HepG2 (cell line): ENCODE measurements around the gene RNF168. TPM values are rescaled to one million over a fixed set of nuclear protein-coding genes. Genes with fewer than 3 reads are reported as not detected.

ENCODE experiments used
- AGO1 ChIP-seq: fragments of 200-400 bp; formaldehyde crosslinking; IDR thresholded peaks from 2 replicates; pipeline ENCODE4 v1.6.1; 2017; ENCODE audit warnings: mild to moderate bottlenecking, low read depth, low read length, moderate library complexity; ENCODE audit not compliant: poor library complexity, severe bottlenecking
- CENPT ChIP-seq: sonication (generic); formaldehyde crosslinking; IDR thresholded peaks from 2 replicates; pipeline ENCODE4 v1.8.0; 2022; ENCODE audit warnings: low read depth, mild to moderate bottlenecking, moderate library complexity, missing genetic modification reagents
- DNMT1 ChIP-seq: sonication (generic); formaldehyde crosslinking; IDR thresholded peaks from 2 replicates; pipeline ENCODE4 v1.5.1; 2020; ENCODE audit warnings: mild to moderate bottlenecking, missing genetic modification reagents
- FOXC1 ChIP-seq: sonication (generic); formaldehyde crosslinking; IDR thresholded peaks from 2 replicates; pipeline ENCODE4 v1.8.0; 2022; ENCODE audit warnings: mild to moderate bottlenecking, missing genetic modification reagents, borderline replicate concordance
- FOXO1 ChIP-seq: sonication (generic); formaldehyde crosslinking; IDR thresholded peaks from 2 replicates; pipeline ENCODE4 v1.4.0; 2020; ENCODE audit warnings: missing genetic modification reagents
- GFI1 ChIP-seq: sonication (generic); formaldehyde crosslinking; IDR thresholded peaks from 2 replicates; pipeline ENCODE4 v1.5.0; 2020; ENCODE audit warnings: missing genetic modification reagents, mild to moderate bottlenecking, borderline replicate concordance
- HES4 ChIP-seq: sonication (generic); formaldehyde crosslinking; IDR thresholded peaks from 2 replicates; pipeline ENCODE4 v1.9.0; 2021; ENCODE audit warnings: mild to moderate bottlenecking, missing genetic modification reagents, borderline replicate concordance
- HNF4G ChIP-seq, 2 experiments: sonication (generic) in 1 of 2; formaldehyde crosslinking in 1 of 2; IDR thresholded peaks; 2 replicates each; pipeline versions ENCODE4 v1.4.0 to v1.6.1; 2011 to 2020; ENCODE audit warnings: borderline replicate concordance in 2 of 2, low read depth in 2 of 2, mild to moderate bottlenecking in 2 of 2, low read length in 1 of 2, missing genetic modification reagents in 1 of 2, moderate library complexity in 1 of 2
- KLF15 ChIP-seq: sonication (generic); formaldehyde crosslinking; IDR thresholded peaks from 2 replicates; pipeline ENCODE4 v1.8.1; 2023; ENCODE audit warnings: borderline replicate concordance, mild to moderate bottlenecking, inconsistent platforms, missing genetic modification reagents, mixed read lengths
- PHF21A ChIP-seq: sonication (generic); formaldehyde crosslinking; IDR thresholded peaks from 2 replicates; pipeline ENCODE4 v1.5.0; 2020; ENCODE audit warnings: mild to moderate bottlenecking, missing genetic modification reagents
- RBM22 ChIP-seq: fragments of 200-400 bp; formaldehyde crosslinking; optimal IDR thresholded peaks from 2 replicates; pipeline ENCODE3; 2017; ENCODE audit warnings: mild to moderate bottlenecking, low read length, moderate library complexity
- SATB2 ChIP-seq: sonication (generic); formaldehyde crosslinking; IDR thresholded peaks from 2 replicates; pipeline ENCODE4 v1.5.0; 2020; ENCODE audit warnings: missing genetic modification reagents
- SMARCC2 ChIP-seq: fragments of 450-650 bp; IDR thresholded peaks from 2 replicates; pipeline ENCODE4 v1.6.1; 2017; ENCODE audit warnings: antibody characterized with exemption, mild to moderate bottlenecking
- STAG1 ChIP-seq: sonication (generic); formaldehyde crosslinking; IDR thresholded peaks from 2 replicates; pipeline ENCODE4 v1.4.0; 2020; ENCODE audit warnings: missing genetic modification reagents
- TMF1 ChIP-seq: sonication (generic); formaldehyde crosslinking; IDR thresholded peaks from 2 replicates; pipeline ENCODE4 v1.8.1; 2022; ENCODE audit warnings: low read depth, missing genetic modification reagents
- ZBTB7B ChIP-seq: sonication (generic); formaldehyde crosslinking; IDR thresholded peaks from 2 replicates; pipeline ENCODE4 v1.4.0; 2020; ENCODE audit warnings: missing genetic modification reagents
- ZEB1 ChIP-seq: IDR thresholded peaks from 2 replicates; pipeline ENCODE4 v1.6.1; 2012; ENCODE audit warnings: mild to moderate bottlenecking, low read depth, inconsistent platforms; ENCODE audit not compliant: insufficient replicate concordance
- ZNF234 ChIP-seq: sonication (generic); formaldehyde crosslinking; conservative IDR thresholded peaks from 2 replicates; pipeline ENCODE4 v1.5.1; 2020; ENCODE audit warnings: mild to moderate bottlenecking, missing genetic modification reagents
- ZNF44 ChIP-seq: sonication (generic); formaldehyde crosslinking; IDR thresholded peaks from 2 replicates; pipeline ENCODE4 v1.5.1; 2020; ENCODE audit warnings: mild to moderate bottlenecking, missing genetic modification reagents
- ZNF607 ChIP-seq: sonication (generic); formaldehyde crosslinking; IDR thresholded peaks from 2 replicates; pipeline ENCODE4 v1.5.1; 2020; ENCODE audit warnings: missing genetic modification reagents, mild to moderate bottlenecking, borderline replicate concordance
- ZNF782 ChIP-seq: sonication (generic); formaldehyde crosslinking; IDR thresholded peaks from 2 replicates; pipeline ENCODE4 v1.4.0; 2020; ENCODE audit warnings: missing genetic modification reagents, mild to moderate bottlenecking, borderline replicate concordance
- polyA plus RNA-seq, 8 experiments: library from polyadenylated mRNA; depleted of rRNA in 3 of 8; stranded (reverse) in 7 of 8; unstranded in 1 of 8; fragments of >200 nt; fragmentation: Illumina TruSeq in 4 of 8; extraction: Trizol in 4 of 8; gene quantifications; 2 replicates each; pipeline versions ENCODE4 v1.2.1 to v1.2.3, GENCODE V29; 2011 to 2016; ENCODE audit warnings: low read depth in 4 of 8, missing spikeins in 1 of 8, mixed read lengths in 1 of 8; ENCODE audit not compliant: insufficient read depth in 1 of 8
- total RNA-seq, 5 experiments: library from RNA; depleted of rRNA; stranded (reverse); fragments of >200 nt; fragmentation: Illumina TruSeq; extraction: Trizol; gene quantifications; 2 replicates each; pipeline ENCODE4 v1.2.3, GENCODE V29; 2016; ENCODE audit warnings: low read depth in 1 of 5
- TF ChIP-seq, protein P1 (sequence below): sonication (generic); formaldehyde crosslinking; IDR thresholded peaks from 2 replicates; pipeline ENCODE4 v1.8.0; 2022; ENCODE audit warnings: mild to moderate bottlenecking, missing genetic modification reagents, moderate library complexity
- TF ChIP-seq, protein P2 (sequence below): sonication (generic); formaldehyde crosslinking; IDR thresholded peaks from 2 replicates; pipeline ENCODE4 v1.5.1; 2020; ENCODE audit warnings: missing genetic modification reagents, mild to moderate bottlenecking, borderline replicate concordance
- TF ChIP-seq, protein P3 (sequence below): IDR thresholded peaks from 2 replicates; pipeline ENCODE4 v1.6.1; 2016; ENCODE audit warnings: mild to moderate bottlenecking, missing biosample characterization, missing genetic modification reagents
- TF ChIP-seq, protein P4 (sequence below): sonication (generic); formaldehyde crosslinking; IDR thresholded peaks from 2 replicates; pipeline ENCODE4 v1.8.0; 2022; ENCODE audit warnings: missing genetic modification reagents, low read depth, mild to moderate bottlenecking, borderline replicate concordance

The RNF168 gene
- total and polyA plus RNA-seq, 2 of the 13 experiments (the other 11 are each of a cell fraction or from before 2014, with no cell fraction given), result 3.7 to 22.9 TPM

DNA sequence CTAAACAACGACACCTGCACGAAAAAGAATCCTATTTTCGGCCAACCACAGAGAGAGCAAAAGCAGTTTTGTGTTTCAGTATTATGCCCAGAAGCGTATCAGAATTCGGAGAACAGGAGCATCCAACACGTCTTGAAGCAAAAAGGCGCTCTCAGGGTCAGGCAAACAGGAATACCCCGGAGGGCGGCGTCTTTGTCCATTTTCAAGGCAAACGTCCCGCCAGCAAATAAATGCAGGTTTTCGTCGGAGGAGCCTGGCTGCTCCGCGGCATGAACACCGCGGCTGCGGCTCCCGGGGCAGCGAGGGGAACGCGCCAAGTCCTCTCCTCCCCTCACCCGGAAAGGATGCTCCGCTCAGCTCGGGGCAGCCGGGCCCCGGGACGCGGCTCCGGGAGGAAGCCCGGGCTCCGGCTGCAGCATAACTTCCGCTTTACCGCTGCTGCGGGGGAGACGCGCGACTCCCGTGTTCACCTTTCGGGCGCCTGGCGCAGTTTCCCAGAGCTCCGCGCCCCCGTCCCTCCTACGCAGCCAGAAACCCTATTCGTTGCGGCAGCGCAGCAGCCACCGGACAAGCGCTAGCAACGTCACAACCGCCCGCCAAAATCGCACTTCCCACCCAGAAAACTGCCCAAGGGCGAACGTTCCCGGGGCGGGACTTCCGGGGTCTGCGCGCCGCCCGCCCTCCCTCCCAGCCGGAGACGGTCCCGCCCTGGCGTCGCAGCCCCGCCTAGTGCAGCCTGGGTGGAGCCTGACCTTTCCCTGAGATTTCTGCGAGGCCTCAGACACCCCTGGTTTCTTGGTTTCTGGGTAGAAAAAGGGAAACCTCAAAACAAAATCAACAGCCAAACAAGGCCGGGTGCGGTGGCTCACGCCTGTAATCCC, at the start of gene RNF168 (continued):
- TF ChIP-seq ZEB1 (no peak), GFI1 (CRISPR knock-in tag) (0 out of 2 replicates have a peak, but pooled peaks have one; percentile 34), HNF4G (IDR thresholded peaks at IDR 0.05; ENCODE audit: borderline replicate concordance, low read depth, low read length) (no peak), HNF4G (CRISPR knock-in tag; IDR thresholded peaks at IDR 0.05; ENCODE audit: borderline replicate concordance, low read depth) (no peak; the same call in 1 of the 2 replicates), HES4 (CRISPR knock-in tag) (no peak), ZBTB7B (CRISPR knock-in tag) (peak; percentile 59; the same call in 1 of the 2 replicates), RBM22 (no peak), FOXO1 (CRISPR knock-in tag) (0 out of 2 replicates have a peak, but pooled peaks have one; percentile 30), KLF15 (CRISPR knock-in tag) (no peak), ZNF44 (CRISPR knock-in tag) (no peak), TMF1 (CRISPR knock-in tag) (no peak), ZNF607 (CRISPR knock-in tag) (peak; percentile 29; the same call in 1 of the 2 replicates), AGO1 (peak; percentile 71), SATB2 (CRISPR knock-in tag) (no peak), FOXC1 (no peak), SMARCC2 (no peak), PHF21A (peak; percentile 87), STAG1 (CRISPR knock-in tag) (no peak), ZNF782 (CRISPR knock-in tag) (peak; percentile 82; the same call in 1 of the 2 replicates), CENPT (CRISPR knock-in tag) (no peak), ZNF234 (CRISPR knock-in tag) (0 out of 2 replicates have a peak, but pooled peaks have one; percentile 79), DNMT1 (CRISPR knock-in tag) (no peak)
- TF ChIP-seq, protein P1, sequence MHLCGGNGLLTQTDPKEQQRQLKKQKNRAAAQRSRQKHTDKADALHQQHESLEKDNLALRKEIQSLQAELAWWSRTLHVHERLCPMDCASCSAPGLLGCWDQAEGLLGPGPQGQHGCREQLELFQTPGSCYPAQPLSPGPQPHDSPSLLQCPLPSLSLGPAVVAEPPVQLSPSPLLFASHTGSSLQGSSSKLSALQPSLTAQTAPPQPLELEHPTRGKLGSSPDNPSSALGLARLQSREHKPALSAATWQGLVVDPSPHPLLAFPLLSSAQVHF (CRISPR knock-in tag), result no peak
- TF ChIP-seq, protein P2, sequence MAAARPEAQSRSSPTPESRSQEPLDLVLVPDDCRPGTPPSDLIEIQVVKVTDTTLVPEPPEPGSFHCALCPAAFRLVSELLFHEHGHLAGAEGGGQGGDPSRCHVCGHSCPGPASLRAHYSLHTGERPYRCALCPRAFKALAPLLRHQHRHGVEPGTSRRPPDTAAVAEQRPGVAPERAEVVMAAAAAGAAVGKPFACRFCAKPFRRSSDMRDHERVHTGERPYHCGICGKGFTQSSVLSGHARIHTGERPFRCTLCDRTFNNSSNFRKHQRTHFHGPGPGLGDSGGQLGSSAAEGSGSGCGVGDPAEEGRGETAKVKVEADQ, result peak; percentile 90; the same call in 1 of the 2 replicates
- TF ChIP-seq, protein P3, sequence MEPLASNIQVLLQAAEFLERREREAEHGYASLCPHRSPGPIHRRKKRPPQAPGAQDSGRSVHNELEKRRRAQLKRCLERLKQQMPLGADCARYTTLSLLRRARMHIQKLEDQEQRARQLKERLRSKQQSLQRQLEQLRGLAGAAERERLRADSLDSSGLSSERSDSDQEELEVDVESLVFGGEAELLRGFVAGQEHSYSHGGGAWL (CRISPR knock-in tag), result peak; percentile 83; the same call in 1 of the 2 replicates
- TF ChIP-seq, protein P4, sequence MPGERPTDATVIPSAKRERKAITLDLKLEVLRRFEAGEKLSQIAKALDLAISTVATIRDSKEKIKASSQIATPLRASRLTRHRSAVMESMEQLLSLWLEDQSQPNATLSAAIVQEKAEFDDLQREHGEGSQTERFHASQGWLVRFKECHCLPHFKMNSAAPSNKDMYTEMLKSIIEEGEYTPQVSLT (CRISPR knock-in tag), result no peak
